Stomach smooth muscle (tissue), 2 donors: ENCODE results near the gene PLIN5.

ENCODE experiments used
- H3K27ac ChIP-seq: one replicate; pipeline ENCODE4 v1.7.0; 2013; ENCODE audit warnings: mild to moderate bottlenecking, low read length, inconsistent platforms
- H3K27me3 ChIP-seq, 2 donors: one replicate each; pipeline ENCODE4 v1.7.0; 2013; ENCODE audit warnings: low read length in 2 of 2; ENCODE audit not compliant: insufficient read depth in 2 of 2, control insufficient read depth in 1 of 2
- H3K36me3 ChIP-seq, 2 donors: one replicate each; pipeline ENCODE4 v1.7.0; 2013; ENCODE audit warnings: low read length in 2 of 2; ENCODE audit not compliant: control insufficient read depth in 2 of 2, insufficient read depth in 2 of 2
- H3K4me1 ChIP-seq: one replicate; pipeline ENCODE4 v1.7.0; 2013; ENCODE audit warnings: low read length; ENCODE audit not compliant: control insufficient read depth, insufficient read depth
- H3K4me3 ChIP-seq, 2 donors: one replicate each; pipeline ENCODE4 v1.7.0; 2013; ENCODE audit warnings: low read length in 2 of 2
- H3K9ac ChIP-seq, 2 donors: one replicate each; pipeline ENCODE4 v1.7.0; 2013; ENCODE audit warnings: low read length in 2 of 2, mild to moderate bottlenecking in 1 of 2
- H3K9me3 ChIP-seq, 2 donors: one replicate each; pipeline ENCODE4 v1.7.0; 2013; ENCODE audit warnings: low read length in 2 of 2; ENCODE audit not compliant: control insufficient read depth in 2 of 2
- donor health status: healthy.
- donor health status: Pancreatic carcinoma.

PLIN5 gene

GRCh38 chr19:4534836-4535658 lies at the start of gene PLIN5:
TSS of gene PLIN5 (minus strand) at chr19:4535224. CDS start at chr19:4534074, 1,150 bp downstream.
- H3K9me3 ChIP-seq = no peaks in the 10 kb centered on the region
- H3K9ac ChIP-seq = no peak within 1 kb of the TSS
- peaks cover 7% of the 10 kb centered on the region for H3K4me1 ChIP-seq
- no peaks in the 10 kb centered on the region for H3K27me3 ChIP-seq
- H3K27ac ChIP-seq = no peak within 1 kb of the TSS
- H3K4me3 ChIP-seq = peak within 1 kb of the TSS; percentile 62 to 69
- no peaks in the 10 kb centered on the region for H3K36me3 ChIP-seq

GRCh38 chr19:4583961-4584669 lies 49.1 kb upstream of the PLIN5 start:
- no peaks in the 10 kb centered on the region for H3K9me3 ChIP-seq
- no peak overlapping the region for H3K27ac ChIP-seq
- no peak overlapping the region for H3K9ac ChIP-seq
- peaks cover 9% of the 10 kb centered on the region for H3K4me1 ChIP-seq
- peaks cover 54 to 59% of the 10 kb centered on the region in 2 donors for H3K27me3 ChIP-seq
- H3K4me3 ChIP-seq = peak overlapping the region; percentile 31 to 62
- H3K36me3 ChIP-seq = no peaks in the 10 kb centered on the region

GRCh38 chr19:4582980-4583842 lies 48.2 kb upstream of the PLIN5 start:
- H3K27ac ChIP-seq = no peak overlapping the region
- H3K4me3 ChIP-seq = no peak overlapping the region
- H3K27me3 ChIP-seq = peaks cover 58 to 67% of the 10 kb centered on the region in 2 donors

GRCh38 chr19:4581666-4582553 lies 46.9 kb upstream of the PLIN5 start:
- Histone ChIP-seq H3K9ac (no peak overlapping the region), H3K4me3 (no peak overlapping the region), H3K27me3 (peaks cover 58 to 71% of the 10 kb centered on the region in 2 donors), H3K4me1 (peaks cover 9% of the 10 kb centered on the region), H3K27ac (no peak overlapping the region), H3K36me3 (no peaks in the 10 kb centered on the region), H3K9me3 (no peaks in the 10 kb centered on the region)

More at GRCh38 chr19:4582980-4583842, 48.2 kb upstream of the PLIN5 start:
- peaks cover 9% of the 10 kb centered on the region for H3K4me1 ChIP-seq
- H3K36me3 ChIP-seq = no peaks in the 10 kb centered on the region
- no peaks in the 10 kb centered on the region for H3K9me3 ChIP-seq
- no peak overlapping the region for H3K9ac ChIP-seq

- Histone ChIP-seq H3K27me3 (peaks cover 58 to 66% of the 10 kb centered on the region in 2 donors), H3K4me1 (peaks cover 9% of the 10 kb centered on the region), H3K9ac (no peak overlapping the region)
Observed at GRCh38 chr19:4580961-4581665, 46.1 kb upstream of the PLIN5 start.

GRCh38 chr19:4580021-4580901 lies 45.2 kb upstream of the PLIN5 start:
- no peak overlapping the region for H3K27ac ChIP-seq
- H3K27me3 ChIP-seq = peaks cover 56 to 66% of the 10 kb centered on the region in 2 donors
- H3K4me1 ChIP-seq = peaks cover 11% of the 10 kb centered on the region

More at GRCh38 chr19:4580961-4581665, 46.1 kb upstream of the PLIN5 start:
- Histone ChIP-seq H3K9me3 (no peaks in the 10 kb centered on the region), H3K27ac (no peak overlapping the region), H3K4me3 (peak overlapping the region in 1 of 2 donors; percentile 22), H3K36me3 (no peaks in the 10 kb centered on the region)

GRCh38 chr19:4579389-4579788 lies 44.4 kb upstream of the PLIN5 start:
- H3K4me3 ChIP-seq = no peak overlapping the region
- peaks cover 50 to 57% of the 10 kb centered on the region in 2 donors for H3K27me3 ChIP-seq
- no peak overlapping the region for H3K27ac ChIP-seq
- H3K9ac ChIP-seq = no peak overlapping the region
- no peaks in the 10 kb centered on the region for H3K36me3 ChIP-seq
- H3K4me1 ChIP-seq = peaks cover 8% of the 10 kb centered on the region
- no peaks in the 10 kb centered on the region for H3K9me3 ChIP-seq

More at GRCh38 chr19:4580021-4580901, 45.2 kb upstream of the PLIN5 start:
- Histone ChIP-seq H3K36me3 (no peaks in the 10 kb centered on the region), H3K9me3 (no peaks in the 10 kb centered on the region), H3K9ac (no peak overlapping the region), H3K4me3 (no peak overlapping the region)

GRCh38 chr19:4578552-4579248 lies 43.7 kb upstream of the PLIN5 start:
- Histone ChIP-seq H3K36me3 (no peaks in the 10 kb centered on the region), H3K9ac (no peak overlapping the region), H3K27ac (no peak overlapping the region), H3K27me3 (peaks cover 44 to 50% of the 10 kb centered on the region in 2 donors), H3K9me3 (no peaks in the 10 kb centered on the region), H3K4me1 (peaks cover 3% of the 10 kb centered on the region), H3K4me3 (no peak overlapping the region)
